K562 (cell line): ENCODE measurements around the gene APOL3. TPM values are rescaled to one million over a fixed set of nuclear protein-coding genes. Genes with fewer than 3 reads are reported as not detected.

Experiments used
- ARID3B ChIP-seq: fragments of 250-450 bp; sonication (Bioruptor Pico); IDR thresholded peaks from 2 replicates; pipeline ENCODE4 v1.4.0; 2020; ENCODE audit warnings: borderline replicate concordance
- BACH1 ChIP-seq: fragments of 200-800 bp; sonication (Bioruptor generic); IDR thresholded peaks from 2 replicates; pipeline ENCODE4 v1.6.1; 2016; ENCODE audit warnings: missing genetic modification characterization, missing compliant biosample characterization
- BCL6 ChIP-seq: fragments of 250-450 bp; sonication (Bioruptor Pico); IDR thresholded peaks from 2 replicates; pipeline ENCODE4 v1.4.0; 2020
- CTCF ChIP-seq, 3 experiments: IDR thresholded peaks in 2 of 3; conservative IDR thresholded peaks in 1 of 3; 2 replicates each; pipeline ENCODE4 v1.5.1; 2011 to 2012; ENCODE audit warnings: low read length in 3 of 3, mild to moderate bottlenecking in 3 of 3, control low read depth in 2 of 3, improper control_type of control experiment in 1 of 3, inconsistent platforms in 1 of 3, low read depth in 1 of 3, mixed read lengths in 1 of 3, moderate library complexity in 1 of 3; ENCODE audit not compliant: insufficient read depth in 2 of 3
- GATA2 ChIP-seq: sonication (generic); formaldehyde crosslinking; IDR thresholded peaks from 2 replicates; pipeline ENCODE4 v1.4.0; 2020; ENCODE audit warnings: mild to moderate bottlenecking, missing genetic modification reagents
- HDGF ChIP-seq: fragments of 450-650 bp; IDR thresholded peaks from 2 replicates; pipeline ENCODE4 v1.6.1; 2016
- HEY1 ChIP-seq: fragments of 250-450 bp; sonication (Bioruptor Pico); IDR thresholded peaks from 2 replicates; pipeline ENCODE4 v1.5.0; 2020; ENCODE audit warnings: mild to moderate bottlenecking, moderate library complexity, borderline replicate concordance
- KLF10 ChIP-seq: fragments of 250-450 bp; sonication (Bioruptor Pico); IDR thresholded peaks from 2 replicates; pipeline ENCODE4 v1.6.1; 2021; ENCODE audit warnings: matching md5 sums
- MAFK ChIP-seq: IDR thresholded peaks from 2 replicates; pipeline ENCODE4 v1.6.1; 2011; ENCODE audit warnings: low read length, improper control_type of control experiment
- MCM5 ChIP-seq: fragments of 450-650 bp; IDR thresholded peaks from 2 replicates; pipeline ENCODE4 v1.6.1; 2016; ENCODE audit warnings: low read depth
- MYC ChIP-seq, 2 experiments: fragments of 250-450 bp in 1 of 2; sonication (Bioruptor Pico) in 1 of 2; IDR thresholded peaks; 2 replicates each; pipeline versions ENCODE4 v1.5.1 to v1.6.1; 2012 to 2021; ENCODE audit warnings: low read depth in 2 of 2, borderline replicate concordance in 1 of 2, improper control_type of control experiment in 1 of 2, low read length in 1 of 2, mild to moderate bottlenecking in 1 of 2, moderate library complexity in 1 of 2
- NFYB ChIP-seq: IDR thresholded peaks from 2 replicates; pipeline ENCODE4 v1.6.1; 2011; ENCODE audit warnings: mild to moderate bottlenecking, moderate library complexity; ENCODE audit not compliant: insufficient read length; ENCODE audit errors: extremely low read depth
- NR2C2 ChIP-seq, 2 experiments: fragments of 200-800 bp in 1 of 2; sonication (Bioruptor generic) in 1 of 2; sonication (generic) in 1 of 2; formaldehyde crosslinking in 1 of 2; IDR thresholded peaks; 2 replicates each; pipeline versions ENCODE4 v1.6.1 to v1.8.0; 2016 to 2022; ENCODE audit warnings: mild to moderate bottlenecking in 1 of 2, missing compliant biosample characterization in 1 of 2, missing genetic modification characterization in 1 of 2, missing genetic modification reagents in 1 of 2
- POLR3A ChIP-seq: IDR thresholded peaks from 2 replicates; pipeline ENCODE4 v1.6.1; 2011; ENCODE audit warnings: borderline replicate concordance, mild to moderate bottlenecking, moderate library complexity; ENCODE audit not compliant: insufficient read length, insufficient read depth; ENCODE audit errors: extremely low read depth
- RAD21 ChIP-seq, 2 experiments: fragments of 250-450 bp in 1 of 2; fragments of 450-650 bp in 1 of 2; sonication (Bioruptor Pico) in 1 of 2; formaldehyde crosslinking in 1 of 2; IDR thresholded peaks in 1 of 2; conservative IDR thresholded peaks in 1 of 2; 2 replicates each; pipeline versions ENCODE4 v1.4.0 to v1.8.0; 2020 to 2022; ENCODE audit warnings: mild to moderate bottlenecking in 2 of 2, moderate library complexity in 1 of 2
- SMAD1 ChIP-seq: fragments of 150-350 bp; IDR thresholded peaks from 2 replicates; pipeline ENCODE4 v1.6.1; 2014; ENCODE audit warnings: low read length, low read depth; ENCODE audit not compliant: partially characterized antibody
- SNAPC5 ChIP-seq: fragments of 250-450 bp; sonication (Bioruptor Pico); IDR thresholded peaks from 2 replicates; pipeline ENCODE4 v1.8.0; 2021; ENCODE audit warnings: moderate library complexity, mild to moderate bottlenecking, inconsistent platforms
- USF2 ChIP-seq: sonication (generic); formaldehyde crosslinking; IDR thresholded peaks from 2 replicates; pipeline ENCODE4 v1.5.0; 2020; ENCODE audit warnings: missing genetic modification reagents
- ZFP36 ChIP-seq: fragments of 150-350 bp; IDR thresholded peaks from 2 replicates; pipeline ENCODE4 v1.6.1; 2018; ENCODE audit warnings: low read length, low read depth; ENCODE audit not compliant: partially characterized antibody
- ZNF140 ChIP-seq: fragments of 250-450 bp; sonication (Bioruptor Pico); IDR thresholded peaks from 2 replicates; pipeline ENCODE4 v1.8.0; 2021; ENCODE audit warnings: moderate library complexity, mild to moderate bottlenecking, inconsistent platforms
- ZNF232 ChIP-seq: sonication (generic); formaldehyde crosslinking; IDR thresholded peaks from 2 replicates; pipeline ENCODE4 v1.8.0; 2022; ENCODE audit warnings: mild to moderate bottlenecking, missing genetic modification reagents
- ZNF551 ChIP-seq: fragments of 250-450 bp; sonication (Bioruptor Pico); IDR thresholded peaks from 2 replicates; pipeline ENCODE4 v1.5.0; 2021; ENCODE audit warnings: mild to moderate bottlenecking, moderate library complexity
- polyA plus RNA-seq, 8 experiments: library from polyadenylated mRNA; depleted of rRNA in 4 of 8; stranded (reverse) in 5 of 8; unstranded in 3 of 8; fragments of >200 nt; fragmentation: Nextera tagmentation in 2 of 8; fragmentation: Illumina TruSeq in 1 of 8; extraction: Ambion mirVana in 2 of 8; extraction: Trizol in 1 of 8; gene quantifications; 2 replicates each; pipeline versions ENCODE4 v1.2.1 to v1.2.3, GENCODE V29; 2011 to 2014; ENCODE audit warnings: inconsistent platforms in 1 of 8, missing spikeins in 1 of 8
- total RNA-seq, 7 experiments: library from RNA; depleted of rRNA in 6 of 7; stranded (reverse); fragments of >200 nt in 6 of 7; fragmentation: Illumina TruSeq in 2 of 7; extraction: Trizol in 2 of 7; gene quantifications; 2 replicates each; pipeline versions ENCODE4 v1.2.1 to v1.2.3, GENCODE V29; 2011 to 2021; ENCODE audit warnings: low replicate concordance in 1 of 7
- TF ChIP-seq, protein P1 (sequence below): fragments of 250-450 bp; sonication (Bioruptor Pico); IDR thresholded peaks from 2 replicates; pipeline ENCODE4 v1.8.0; 2021; ENCODE audit warnings: borderline replicate concordance, mild to moderate bottlenecking, moderate library complexity; ENCODE audit not compliant: poor library complexity, severe bottlenecking

APOL3 gene
- total and polyA plus RNA-seq, 9 of the 15 experiments (the other 6 are each of a cell fraction or from before 2014, with no cell fraction given), result 0.25 to 1.1 (median 0.56) TPM; not detected in 1

DNA sequence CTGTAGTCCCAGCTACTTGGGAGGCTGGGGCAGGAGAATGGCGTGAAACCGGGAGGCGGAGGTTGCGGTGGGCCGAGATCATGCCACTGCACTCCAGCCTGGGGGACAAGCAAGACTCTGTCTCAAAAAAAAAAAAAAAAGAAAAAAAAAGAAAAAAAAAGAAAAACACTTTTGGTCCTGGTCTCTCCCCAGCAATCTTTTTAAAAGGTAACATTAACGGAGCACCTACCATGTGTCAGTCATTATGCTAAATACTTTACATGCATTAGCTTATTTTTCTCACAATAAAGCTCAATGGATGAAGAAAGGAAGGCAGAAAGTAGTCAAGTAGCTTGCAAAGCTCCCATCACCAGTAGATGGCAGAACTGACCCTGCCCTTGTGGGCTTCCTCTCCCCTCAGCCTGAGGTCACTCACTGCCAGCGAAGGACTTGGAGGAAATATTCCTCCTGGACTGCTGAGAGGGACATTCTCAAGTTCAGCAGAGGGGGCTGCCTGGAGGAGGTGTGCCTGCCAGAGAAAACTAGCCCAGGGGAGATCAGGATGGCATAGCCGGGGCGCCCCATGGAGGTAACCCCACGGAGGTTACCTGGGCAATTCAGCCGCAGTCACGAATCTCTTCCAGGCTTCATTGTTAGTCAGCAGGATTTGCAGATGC, 15.5 kb downstream of the APOL3 start (continued):
- TF ChIP-seq MCM5 (no peak), USF2 (CRISPR knock-in tag) (no peak), ARID3B (CRISPR knock-in tag) (no peak), KLF10 (CRISPR knock-in tag) (no peak), NFYB (no peak), SMAD1 (no peak), RAD21 (CRISPR knock-in tag; conservative IDR thresholded peaks at IDR 0.05 in 1 of 2, IDR thresholded peaks at IDR 0.05 in 1 of 2) (peak; percentile 74 to 92), MAFK (no peak), ZNF551 (CRISPR knock-in tag) (no peak), ZFP36 (peak; percentile 93), SNAPC5 (no peak), GATA2 (CRISPR knock-in tag) (no peak), ZNF140 (CRISPR knock-in tag) (no peak), MYC (IDR thresholded peaks at IDR 0.05; ENCODE audit: low read depth, low read length) (no peak), MYC (CRISPR knock-in tag; IDR thresholded peaks at IDR 0.05; ENCODE audit: borderline replicate concordance, low read depth) (no peak), POLR3A (no peak), BCL6 (no peak), CTCF (IDR thresholded peaks at IDR 0.05 in 2 of 3, conservative IDR thresholded peaks at IDR 0.05 in 1 of 3; ENCODE audit: insufficient read depth in 2 of 3, low read depth in 1 of 3, low read length in 3 of 3) (peak; percentile 69 to 85 (median 76)), HEY1 (CRISPR knock-in tag) (no peak), HDGF (no peak), NR2C2 (CRISPR knock-in tag; IDR thresholded peaks at IDR 0.05) (no peak), NR2C2 (tag; IDR thresholded peaks at IDR 0.05) (peak; percentile 17; the same call in 1 of the 2 replicates), ZNF232 (CRISPR knock-in tag) (no peak), BACH1 (tag) (no peak)
- TF ChIP-seq, protein P1, sequence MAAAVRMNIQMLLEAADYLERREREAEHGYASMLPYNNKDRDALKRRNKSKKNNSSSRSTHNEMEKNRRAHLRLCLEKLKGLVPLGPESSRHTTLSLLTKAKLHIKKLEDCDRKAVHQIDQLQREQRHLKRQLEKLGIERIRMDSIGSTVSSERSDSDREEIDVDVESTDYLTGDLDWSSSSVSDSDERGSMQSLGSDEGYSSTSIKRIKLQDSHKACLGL (CRISPR knock-in tag), result no peak
